Measurements from ENCODE around the gene PLXDC2. TPM values are rescaled to one million over a fixed set of nuclear protein-coding genes. Genes with fewer than 3 reads are reported as not detected.
"Not testable (repeated sequence)": the region's sequence is repeated elsewhere in the genome, so short reads cannot be mapped to it uniquely, and the experiment has no call there.

Gene PLXDC2
- 143 TPM for total RNA-seq
- long read RNA-seq, full-length matches to known transcripts = 62 of 143 reads
- long read RNA-seq, partial matches to known transcripts = 17 of 143 reads
- long read RNA-seq, other reads (novel, unspliced or antisense) = 64 of 143 reads

GRCh38 chr10:19816411-19817230 lies at the start of gene PLXDC2:
PLXDC2 (plus strand) TSS chr10:19816432.
- intact Hi-C loops (cut with DNase I) = no loop called here
- ATAC-seq (peak; percentile 61 to 72), DNase-seq (peak; percentile 82)
- Histone ChIP-seq H3K27ac (peak within 1 kb of the TSS; percentile 90), H3K4me3 (peak within 1 kb of the TSS; percentile 82), H3K9me3 (no peaks in the 10 kb centered on the region), H3K27me3 (ENCODE audit: low read depth) (no peaks in the 10 kb centered on the region), H3K4me1 (peaks cover 11% of the 10 kb centered on the region), H3K36me3 (no peaks in the 10 kb centered on the region)
- no peak for TF ChIP-seq CTCF (IDR thresholded peaks at IDR 0.05)

- ATAC-seq = no peak
- H3K9me3 ChIP-seq = no peaks in the 10 kb centered on the region
- no peak overlapping the region for H3K27ac ChIP-seq
- H3K4me3 ChIP-seq = no peak overlapping the region
- no peaks in the 10 kb centered on the region for H3K27me3 ChIP-seq (ENCODE audit: low read depth)
- no peak for TF ChIP-seq CTCF (IDR thresholded peaks at IDR 0.05)
- H3K36me3 ChIP-seq = no peaks in the 10 kb centered on the region
- intact Hi-C loops (cut with DNase I) = no loop called here
- H3K4me1 ChIP-seq = peaks cover 3% of the 10 kb centered on the region
- no peak for DNase-seq
Observed at GRCh38 chr10:19767876-19768275, 48.4 kb upstream of the PLXDC2 start.

- H3K27me3 ChIP-seq (ENCODE audit: low read depth); H3K27ac ChIP-seq; ATAC-seq; DNase-seq; H3K4me1 ChIP-seq; H3K36me3 ChIP-seq; H3K4me3 ChIP-seq; intact Hi-C loops (cut with DNase I); H3K9me3 ChIP-seq: not testable (repeated sequence)
Observed at GRCh38 chr10:19769826-19770225, 46.4 kb upstream of the PLXDC2 start.

- Histone ChIP-seq H3K9me3 (no peaks in the 10 kb centered on the region), H3K4me1 (peaks cover 5% of the 10 kb centered on the region), H3K4me3 (no peak overlapping the region), H3K36me3 (no peaks in the 10 kb centered on the region), H3K27ac (no peak overlapping the region), H3K27me3 (ENCODE audit: low read depth) (no peaks in the 10 kb centered on the region)
- no peak for TF ChIP-seq CTCF (IDR thresholded peaks at IDR 0.05)
- ATAC-seq = peak in 1 of 2 donors; percentile 48
- no peak for DNase-seq
- intact Hi-C loops (cut with DNase I) = no loop called here
Observed at GRCh38 chr10:19772972-19773371, 43.3 kb upstream of the PLXDC2 start.

- peak; percentile 37 to 43 for ATAC-seq
- Histone ChIP-seq H3K4me3 (no peak overlapping the region), H3K27me3 (ENCODE audit: low read depth) (no peaks in the 10 kb centered on the region), H3K9me3 (no peaks in the 10 kb centered on the region), H3K4me1 (peaks cover 5% of the 10 kb centered on the region), H3K36me3 (no peaks in the 10 kb centered on the region), H3K27ac (no peak overlapping the region)
- intact Hi-C loops (cut with DNase I) = no loop called here
- no peak for DNase-seq
- no peak for TF ChIP-seq CTCF (IDR thresholded peaks at IDR 0.05)
Observed at GRCh38 chr10:19775296-19775695, 40.9 kb upstream of the PLXDC2 start.

- peaks cover 3% of the 10 kb centered on the region for H3K4me1 ChIP-seq
- H3K27ac ChIP-seq = no peak overlapping the region
- intact Hi-C loops (cut with DNase I) = no loop called here
- H3K36me3 ChIP-seq = no peaks in the 10 kb centered on the region
- TF ChIP-seq CTCF (IDR thresholded peaks at IDR 0.05) = no peak
- no peaks in the 10 kb centered on the region for H3K9me3 ChIP-seq
- H3K27me3 ChIP-seq (ENCODE audit: low read depth) = no peaks in the 10 kb centered on the region
- H3K4me3 ChIP-seq = no peak overlapping the region
- ATAC-seq = no peak
- DNase-seq = no peak
Observed at GRCh38 chr10:19777806-19778205, 38.4 kb upstream of the PLXDC2 start.

Data from lower lobe of right lung (tissue), 2 donors.